Breast epithelium (tissue), 4 donors: ENCODE data around the gene RFXANK. TPM values are rescaled to one million over a fixed set of nuclear protein-coding genes. Genes with fewer than 3 reads are reported as not detected.
A peak's percentile ranks its signal among the peaks of the same experiment; 100 is the strongest.

ENCODE experiments used
- DNase-seq, 2 donors: peaks; one replicate each; pipeline ENCODE4 v3.0.0-alpha.2; 2019; ENCODE audit warnings: low spot score in 2 of 2
- H3K27ac ChIP-seq, 2 donors: fragments of 200-600 bp; sonication (generic) in 1 of 2; one replicate each; pipeline ENCODE4 v1.5.1; 2016 to 2019; ENCODE audit warnings: mild to moderate bottlenecking in 1 of 2
- H3K27me3 ChIP-seq, 2 donors: fragments of 200-600 bp; sonication (generic) in 1 of 2; one replicate each; pipeline versions ENCODE4 v1.5.1 to v1.6.0; 2017 to 2019; ENCODE audit warnings: control low read depth in 1 of 2, mild to moderate bottlenecking in 1 of 2
- H3K36me3 ChIP-seq: fragments of 200-600 bp; one replicate; pipeline ENCODE4 v1.5.1; 2019
- H3K4me1 ChIP-seq, 2 donors: fragments of 200-600 bp; sonication (generic); one replicate each; pipeline ENCODE4 v1.5.1; 2016 to 2019; ENCODE audit warnings: control low read depth in 1 of 2
- H3K4me3 ChIP-seq, 3 donors: fragments of 200-600 bp; sonication (generic); 1 replicate in 2 of 3; 2 replicates in 1 of 3; pipeline ENCODE4 v1.5.1; 2016 to 2019; ENCODE audit warnings: mild to moderate bottlenecking in 3 of 3, moderate library complexity in 2 of 3
- H3K9me3 ChIP-seq, 2 donors: fragments of 200-600 bp; sonication (generic) in 1 of 2; one replicate each; pipeline ENCODE4 v1.5.1; 2016 to 2019; ENCODE audit warnings: control low read depth in 1 of 2
- POLR2A ChIP-seq: fragments of 450-650 bp; IDR thresholded peaks from one replicate; pipeline ENCODE4 v1.6.1; 2016; ENCODE audit warnings: antibody characterized with exemption, mild to moderate bottlenecking, moderate library complexity
- POLR2AphosphoS5 ChIP-seq, 3 donors: sonication (generic); formaldehyde crosslinking; IDR thresholded peaks; one replicate each; pipeline ENCODE4 v1.6.1; 2017; ENCODE audit warnings: antibody characterized with exemption in 3 of 3
- intact Hi-C: fragments of 100-400 bp; cut with DNase I; formaldehyde crosslinking; loops from one replicate; pipeline ENCODE4 v1.15.1; 2023; ENCODE audit warnings: low total_unique reads
- total RNA-seq, 3 donors: library from RNA; depleted of rRNA; stranded (reverse); fragments of >200 nt; gene quantifications; one replicate each; pipeline ENCODE4 v1.1.0, GENCODE V29; 2016
- TF ChIP-seq, protein P1 (sequence below), 3 donors: fragments of 450-650 bp; IDR thresholded peaks; one replicate each; pipeline ENCODE4 v1.5.1; 2016 to 2017; ENCODE audit warnings: antibody characterized with exemption in 3 of 3, mild to moderate bottlenecking in 3 of 3, moderate library complexity in 3 of 3

RFXANK gene, protein sequence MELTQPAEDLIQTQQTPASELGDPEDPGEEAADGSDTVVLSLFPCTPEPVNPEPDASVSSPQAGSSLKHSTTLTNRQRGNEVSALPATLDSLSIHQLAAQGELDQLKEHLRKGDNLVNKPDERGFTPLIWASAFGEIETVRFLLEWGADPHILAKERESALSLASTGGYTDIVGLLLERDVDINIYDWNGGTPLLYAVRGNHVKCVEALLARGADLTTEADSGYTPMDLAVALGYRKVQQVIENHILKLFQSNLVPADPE
- total RNA-seq: 10 to 100 TPM; 43.9 to 51.1 (median 47.7) TPM

DNA sequence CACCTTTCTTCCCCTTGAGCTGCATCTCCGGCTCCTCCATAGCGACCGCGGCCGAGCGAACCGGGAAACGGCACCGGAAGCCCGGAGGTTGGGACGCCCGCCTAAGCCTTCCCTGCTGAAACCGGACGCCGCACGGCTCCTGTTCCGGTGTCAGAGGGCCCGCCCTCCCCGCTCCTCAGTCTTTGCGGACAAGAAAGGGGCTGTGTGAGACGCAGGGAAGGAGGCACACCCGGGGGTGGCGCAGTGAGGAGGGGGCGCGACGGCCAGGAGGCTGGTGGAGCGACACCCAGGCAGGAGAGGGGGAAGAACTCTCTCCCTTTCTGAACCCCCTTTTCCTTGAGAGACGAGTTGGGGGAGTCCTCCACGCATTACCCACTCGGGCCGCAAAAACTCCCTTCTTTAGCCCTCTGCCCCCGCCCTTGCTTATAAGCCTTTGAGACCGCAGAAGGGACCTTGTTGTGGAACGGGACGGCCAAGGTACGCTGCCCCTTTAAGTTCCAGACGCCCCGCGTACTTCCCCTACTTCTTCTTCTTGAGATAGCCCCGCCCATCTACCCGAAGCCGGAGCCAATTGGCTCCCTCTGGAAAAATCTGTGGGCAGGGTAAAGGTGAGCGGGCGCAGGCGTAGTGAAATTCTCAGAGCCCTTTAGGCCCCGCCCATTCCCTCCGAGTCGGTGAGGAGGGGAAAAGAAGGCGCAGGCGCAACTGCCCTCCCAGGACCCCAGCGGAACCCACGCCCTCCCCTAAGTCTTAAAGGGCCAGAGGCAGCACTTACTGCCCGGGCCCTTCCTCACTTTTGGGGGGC, at the start of gene RFXANK, which contains the start of gene BORCS8:
TSS of gene RFXANK (plus strand) at position 181 of the 805 bp plus-strand sequence. CDS start 1,689 bp downstream, outside the sequence.
TSS of gene BORCS8 (minus strand) at position 75 of the 805 bp plus-strand sequence. CDS start at position 40, 35 bp downstream.
- Histone ChIP-seq H3K4me1 (peaks cover 7 to 9% of the 10 kb centered on the region in 2 donors), H3K27me3 (no peaks in the 10 kb centered on the region), H3K36me3 (no peaks in the 10 kb centered on the region), H3K27ac (peak within 1 kb of the TSS; percentile 99), H3K9me3 (no peaks in the 10 kb centered on the region), H3K4me3 (peak within 1 kb of the TSS; percentile 84 to 99 (median 94))
- peak; percentile 99 for DNase-seq
- TF ChIP-seq POLR2A (peak; percentile 16), POLR2AphosphoS5 (IDR thresholded peaks at IDR 0.05) (peak; percentile 59 to 87 (median 74))
- TF ChIP-seq, protein P1, sequence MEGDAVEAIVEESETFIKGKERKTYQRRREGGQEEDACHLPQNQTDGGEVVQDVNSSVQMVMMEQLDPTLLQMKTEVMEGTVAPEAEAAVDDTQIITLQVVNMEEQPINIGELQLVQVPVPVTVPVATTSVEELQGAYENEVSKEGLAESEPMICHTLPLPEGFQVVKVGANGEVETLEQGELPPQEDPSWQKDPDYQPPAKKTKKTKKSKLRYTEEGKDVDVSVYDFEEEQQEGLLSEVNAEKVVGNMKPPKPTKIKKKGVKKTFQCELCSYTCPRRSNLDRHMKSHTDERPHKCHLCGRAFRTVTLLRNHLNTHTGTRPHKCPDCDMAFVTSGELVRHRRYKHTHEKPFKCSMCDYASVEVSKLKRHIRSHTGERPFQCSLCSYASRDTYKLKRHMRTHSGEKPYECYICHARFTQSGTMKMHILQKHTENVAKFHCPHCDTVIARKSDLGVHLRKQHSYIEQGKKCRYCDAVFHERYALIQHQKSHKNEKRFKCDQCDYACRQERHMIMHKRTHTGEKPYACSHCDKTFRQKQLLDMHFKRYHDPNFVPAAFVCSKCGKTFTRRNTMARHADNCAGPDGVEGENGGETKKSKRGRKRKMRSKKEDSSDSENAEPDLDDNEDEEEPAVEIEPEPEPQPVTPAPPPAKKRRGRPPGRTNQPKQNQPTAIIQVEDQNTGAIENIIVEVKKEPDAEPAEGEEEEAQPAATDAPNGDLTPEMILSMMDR (IDR thresholded peaks at IDR 0.05): peak in 1 of 3 donors; percentile 8
- intact Hi-C loops: no loop called here

DNA sequence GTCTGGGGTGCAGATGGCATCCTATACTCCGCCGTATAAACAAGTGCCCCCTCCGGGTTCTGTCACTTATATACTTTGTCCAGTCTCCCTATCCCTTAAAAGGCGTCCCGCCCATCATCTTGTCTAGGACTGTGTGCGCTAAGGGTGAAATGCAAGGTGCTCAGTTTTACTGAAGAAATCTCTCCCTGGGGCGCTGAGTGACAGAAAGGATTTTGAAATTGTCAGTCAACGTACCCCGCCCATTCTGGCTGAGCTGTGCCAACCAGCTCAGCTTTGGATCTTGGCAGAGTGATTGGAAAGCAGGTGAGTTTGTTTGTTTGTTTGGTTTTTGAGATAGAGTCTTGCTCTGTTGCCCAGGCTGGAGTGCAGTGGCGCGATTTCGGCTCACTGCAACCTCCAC, 49.7 kb upstream of the RFXANK start:
- no peaks in the 10 kb centered on the region for H3K27me3 ChIP-seq
- H3K4me1 ChIP-seq: no peaks in the 10 kb centered on the region
- no peaks in the 10 kb centered on the region for H3K9me3 ChIP-seq
- H3K36me3 ChIP-seq: no peaks in the 10 kb centered on the region
- DNase-seq: no peak
- intact Hi-C loops: no loop called here
- TF ChIP-seq, protein P1 (IDR thresholded peaks at IDR 0.05): no peak
- no peak for TF ChIP-seq POLR2AphosphoS5 (IDR thresholded peaks at IDR 0.05)
- no peak for TF ChIP-seq POLR2A
- H3K4me3 ChIP-seq: no peak overlapping the region
- H3K27ac ChIP-seq: no peak overlapping the region

DNA sequence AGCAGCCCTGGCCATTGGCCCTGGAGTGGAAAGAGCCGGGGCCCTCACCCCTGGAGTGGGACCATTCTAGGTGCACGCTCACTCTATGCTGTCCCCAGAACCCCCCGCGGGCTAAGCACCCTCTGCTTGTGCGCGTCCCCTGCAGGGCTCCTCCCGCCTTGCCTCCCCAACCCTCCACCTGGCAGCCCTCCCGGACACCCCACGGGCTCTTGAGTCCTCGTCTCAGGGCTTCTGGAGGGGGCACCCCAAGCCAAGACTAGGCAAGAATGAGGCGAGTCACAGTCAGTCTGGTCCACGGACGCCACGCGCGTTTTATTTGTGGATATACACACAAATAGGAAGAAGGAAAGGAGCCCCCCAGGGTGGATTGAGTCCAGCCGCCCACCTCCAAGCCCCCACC, 46.8 kb upstream of the RFXANK start:
- H3K27ac ChIP-seq: peak overlapping the region in 1 of 2 donors; percentile 3
- TF ChIP-seq POLR2A: no peak
- TF ChIP-seq, protein P1 (IDR thresholded peaks at IDR 0.05): no peak
- no peak for TF ChIP-seq POLR2AphosphoS5 (IDR thresholded peaks at IDR 0.05)
- H3K36me3 ChIP-seq: no peaks in the 10 kb centered on the region
- intact Hi-C loops: no loop called here
- H3K27me3 ChIP-seq: no peaks in the 10 kb centered on the region
- no peaks in the 10 kb centered on the region for H3K9me3 ChIP-seq
- no peaks in the 10 kb centered on the region for H3K4me1 ChIP-seq
- no peak for DNase-seq
- H3K4me3 ChIP-seq: peak overlapping the region in 2 of 3 donors; percentile 39 to 53

DNA sequence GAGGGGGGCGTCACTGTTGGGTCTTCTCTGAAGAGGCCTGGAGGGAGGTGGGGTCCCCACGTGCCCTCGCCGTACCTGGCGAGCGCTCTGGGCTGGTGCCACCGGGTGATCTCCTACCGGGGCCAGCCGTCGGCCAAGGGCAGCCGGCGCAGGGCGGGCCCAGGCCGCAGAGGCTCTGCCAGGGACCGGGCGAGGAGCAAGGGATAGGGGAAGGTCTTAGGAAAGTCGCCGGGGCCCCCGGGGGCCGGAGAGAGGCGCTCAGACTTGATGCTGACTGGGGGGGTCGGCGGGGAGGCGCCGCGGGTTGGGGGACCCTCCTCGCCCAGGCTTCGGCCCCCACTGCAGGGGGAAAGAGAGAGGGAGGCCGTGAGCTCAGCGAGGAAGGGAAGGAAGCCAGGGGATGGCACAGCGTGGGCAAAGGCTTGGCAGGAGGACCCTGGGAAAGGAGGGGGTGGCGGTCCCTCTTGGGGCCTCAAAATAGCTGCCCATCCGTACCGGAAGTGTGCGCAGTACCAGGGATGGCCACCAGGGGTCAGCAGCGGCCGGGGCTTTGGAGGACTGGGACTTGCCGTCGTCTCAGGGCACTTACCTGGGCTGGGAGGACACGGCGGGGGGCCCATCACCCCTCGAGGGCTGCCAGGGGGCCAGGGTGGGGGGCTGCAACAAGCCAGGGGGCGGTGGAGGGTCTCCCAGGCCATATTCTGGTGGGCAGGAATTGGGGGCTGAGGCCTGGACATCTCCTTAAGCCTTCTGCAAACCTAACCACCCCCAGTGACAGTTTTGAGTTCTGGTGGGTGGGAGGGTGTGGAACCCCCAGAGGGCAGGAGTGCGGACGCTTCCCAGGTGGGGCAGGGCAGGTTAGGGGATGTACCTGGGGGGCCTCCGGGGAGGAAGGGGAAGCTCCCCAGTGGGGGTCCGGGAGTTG, 46.1 kb upstream of the RFXANK start:
- Histone ChIP-seq H3K27me3 (no peaks in the 10 kb centered on the region), H3K4me1 (no peaks in the 10 kb centered on the region), H3K27ac (peak overlapping the region; percentile 3 to 41), H3K36me3 (no peaks in the 10 kb centered on the region), H3K9me3 (no peaks in the 10 kb centered on the region), H3K4me3 (peak overlapping the region in 2 of 3 donors; percentile 39 to 53)
- TF ChIP-seq POLR2A: no peak
- peak in 1 of 3 donors; percentile 16 for TF ChIP-seq POLR2AphosphoS5 (IDR thresholded peaks at IDR 0.05)
- TF ChIP-seq, protein P1 (IDR thresholded peaks at IDR 0.05): peak; percentile 89 to 99 (median 94)
- intact Hi-C loops: no loop called here
- peak; percentile 75 to 83 for DNase-seq
